Measurements from ENCODE around the gene MRPS16. TPM values are rescaled to one million over a fixed set of nuclear protein-coding genes. Genes with fewer than 3 reads are reported as not detected.

MRPS16 gene
- 69.1 and 74.1 TPM in 2 replicates for total RNA-seq

GRCh38 chr10:73252445-73253224 is at the start of gene MRPS16:
TSS of gene MRPS16 (minus strand) at chr10:73252644. CDS start at chr10:73252482, 162 bp downstream.

GRCh38 chr10:73246646-73247508 is 5.6 kb downstream of the MRPS16 start, which contains the start of gene DNAJC9:
TSS of gene DNAJC9 (minus strand) at chr10:73247255. CDS start at chr10:73247189, 66 bp downstream.

Other genes starting within 250 kb of the MRPS16 start
- gene P4HA1, start 155.8 kb downstream of the MRPS16 start, total RNA-seq: 37.2 and 45.9 TPM in 2 replicates
- 0.84 and 2.1 TPM in 2 replicates for gene NUDT13, start 142.2 kb downstream of the MRPS16 start, total RNA-seq
- gene ECD, start 84.6 kb downstream of the MRPS16 start, total RNA-seq: 24.7 and 26.5 TPM in 2 replicates
- gene FAM149B1, start 84.5 kb downstream of the MRPS16 start, total RNA-seq: 9.4 and 11.6 TPM in 2 replicates
- 52.0 and 64.2 TPM in 2 replicates for gene DNAJC9, start 5.4 kb downstream of the MRPS16 start, total RNA-seq
- under 0.01 and 0.34 TPM in 2 replicates for gene CFAP70, start 106.2 kb upstream of the MRPS16 start, total RNA-seq
- 98.1 and 107 TPM in 2 replicates for gene ANXA7, start 161.4 kb upstream of the MRPS16 start, total RNA-seq
- gene MSS51, start 180.9 kb upstream of the MRPS16 start, total RNA-seq: 0.15 and 0.50 TPM in 2 replicates
- gene PPP3CB, start 243.4 kb upstream of the MRPS16 start, total RNA-seq: 14.9 and 16.5 TPM in 2 replicates

Measured in bronchus fibroblast of lung (primary cell).